Sigmoid colon (tissue), 4 donors: Measurements from ENCODE around the gene CPLX1.

Experiments
- POLR2A ChIP-seq, 2 donors: fragments of 450-650 bp; IDR thresholded peaks; one replicate each; pipeline ENCODE4 v1.6.1; 2016; ENCODE audit warnings: antibody characterized with exemption in 2 of 2, mild to moderate bottlenecking in 2 of 2, moderate library complexity in 2 of 2
- POLR2AphosphoS5 ChIP-seq, 4 donors: sonication (generic); formaldehyde crosslinking; IDR thresholded peaks; one replicate each; pipeline ENCODE4 v1.6.1; 2017; ENCODE audit warnings: antibody characterized with exemption in 4 of 4
- TF ChIP-seq, protein P1 (sequence below), 4 experiments: fragments of 450-650 bp in 3 of 4; fragments of 200-600 bp in 1 of 4; IDR thresholded peaks; one replicate each; pipeline ENCODE4 v1.5.1; 2016 to 2019; ENCODE audit warnings: antibody characterized with exemption in 4 of 4, mild to moderate bottlenecking in 3 of 4, moderate library complexity in 2 of 4

DNA sequence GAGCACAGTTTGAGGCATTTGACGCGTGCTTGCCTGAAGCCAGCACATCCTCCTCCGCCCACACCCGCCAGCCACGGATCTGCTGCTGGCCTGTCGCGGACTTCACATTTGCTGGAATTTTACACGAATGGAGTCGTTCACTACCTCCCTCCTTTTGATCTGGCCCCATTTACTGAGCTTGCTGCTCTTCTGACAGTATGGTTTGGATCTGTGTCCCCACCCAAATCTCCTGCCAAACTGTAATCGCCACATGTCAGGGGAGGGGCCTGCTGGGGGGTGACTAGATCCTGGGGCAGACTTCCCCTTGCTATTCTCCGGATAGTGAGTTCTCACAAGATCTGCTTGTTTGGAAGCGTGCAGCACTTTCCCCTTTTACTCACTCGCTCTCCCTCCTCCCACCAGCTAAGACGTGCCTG is 19.9 kb upstream of the CPLX1 start:
- TF ChIP-seq, protein P1, sequence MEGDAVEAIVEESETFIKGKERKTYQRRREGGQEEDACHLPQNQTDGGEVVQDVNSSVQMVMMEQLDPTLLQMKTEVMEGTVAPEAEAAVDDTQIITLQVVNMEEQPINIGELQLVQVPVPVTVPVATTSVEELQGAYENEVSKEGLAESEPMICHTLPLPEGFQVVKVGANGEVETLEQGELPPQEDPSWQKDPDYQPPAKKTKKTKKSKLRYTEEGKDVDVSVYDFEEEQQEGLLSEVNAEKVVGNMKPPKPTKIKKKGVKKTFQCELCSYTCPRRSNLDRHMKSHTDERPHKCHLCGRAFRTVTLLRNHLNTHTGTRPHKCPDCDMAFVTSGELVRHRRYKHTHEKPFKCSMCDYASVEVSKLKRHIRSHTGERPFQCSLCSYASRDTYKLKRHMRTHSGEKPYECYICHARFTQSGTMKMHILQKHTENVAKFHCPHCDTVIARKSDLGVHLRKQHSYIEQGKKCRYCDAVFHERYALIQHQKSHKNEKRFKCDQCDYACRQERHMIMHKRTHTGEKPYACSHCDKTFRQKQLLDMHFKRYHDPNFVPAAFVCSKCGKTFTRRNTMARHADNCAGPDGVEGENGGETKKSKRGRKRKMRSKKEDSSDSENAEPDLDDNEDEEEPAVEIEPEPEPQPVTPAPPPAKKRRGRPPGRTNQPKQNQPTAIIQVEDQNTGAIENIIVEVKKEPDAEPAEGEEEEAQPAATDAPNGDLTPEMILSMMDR (IDR thresholded peaks at IDR 0.05) = no peak
- TF ChIP-seq POLR2AphosphoS5 (IDR thresholded peaks at IDR 0.05) (no peak), POLR2A (IDR thresholded peaks at IDR 0.05) (no peak)
